Epithelial cell of prostate (primary cell): ENCODE data around the gene MYO3B.
"Not testable (repeated sequence)": the region's sequence is repeated elsewhere in the genome, so short reads cannot be mapped to it uniquely, and the experiment has no call there.

Source experiments
- DNase-seq: peaks from one replicate; pipeline ENCODE4 v3.0.0-alpha.2; 2011; ENCODE audit warnings: low read depth, low spot score
- H3K27ac ChIP-seq: fragments of 450-650 bp; 2 replicates; pipeline ENCODE4 v1.5.1; 2017; ENCODE audit warnings: mild to moderate bottlenecking

The MYO3B gene

DNA sequence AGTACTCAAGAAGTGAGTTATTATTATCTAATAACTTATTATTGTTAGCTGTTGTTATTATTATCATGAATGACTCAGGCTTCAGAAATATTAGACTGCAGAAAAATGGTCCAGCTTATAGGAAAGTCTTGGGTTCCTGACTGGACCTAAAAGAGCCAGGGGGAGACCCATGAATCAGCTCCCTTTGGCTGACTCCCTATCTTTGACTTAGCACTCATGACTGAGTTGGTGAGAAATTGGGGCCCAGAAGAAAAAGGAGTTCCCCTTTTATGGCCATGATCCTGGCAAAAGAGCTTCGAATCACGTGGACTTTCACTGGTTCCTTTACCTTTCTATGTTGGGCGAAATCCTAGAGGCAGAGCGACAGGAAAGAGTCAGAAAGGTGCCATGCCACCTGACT lies 145.8 kb downstream of the MYO3B start:
- DNase-seq, result no peak
- no peak overlapping the region for H3K27ac ChIP-seq

DNA sequence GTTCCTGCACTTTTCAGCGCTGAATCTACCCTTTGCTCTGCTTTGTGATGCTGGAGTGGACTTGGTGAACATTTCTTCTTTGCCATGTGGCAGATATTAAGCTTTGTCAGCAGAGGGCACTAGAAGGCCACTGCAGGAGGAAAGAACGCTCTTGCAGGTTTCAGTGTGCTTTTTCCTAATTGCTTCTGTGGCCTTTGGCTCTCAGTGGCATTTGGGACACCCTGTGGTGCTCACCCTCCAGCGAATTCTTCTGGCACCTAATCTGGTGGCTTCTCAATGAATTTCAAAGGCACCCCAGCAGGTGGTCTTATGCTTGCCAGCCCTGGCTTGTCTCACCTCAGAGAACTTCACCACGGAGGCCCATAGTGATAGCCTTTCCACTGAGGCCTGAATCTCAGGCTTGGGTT lies 146.7 kb downstream of the MYO3B start:
- DNase-seq, result no peak
- H3K27ac ChIP-seq, result no peak overlapping the region

DNA sequence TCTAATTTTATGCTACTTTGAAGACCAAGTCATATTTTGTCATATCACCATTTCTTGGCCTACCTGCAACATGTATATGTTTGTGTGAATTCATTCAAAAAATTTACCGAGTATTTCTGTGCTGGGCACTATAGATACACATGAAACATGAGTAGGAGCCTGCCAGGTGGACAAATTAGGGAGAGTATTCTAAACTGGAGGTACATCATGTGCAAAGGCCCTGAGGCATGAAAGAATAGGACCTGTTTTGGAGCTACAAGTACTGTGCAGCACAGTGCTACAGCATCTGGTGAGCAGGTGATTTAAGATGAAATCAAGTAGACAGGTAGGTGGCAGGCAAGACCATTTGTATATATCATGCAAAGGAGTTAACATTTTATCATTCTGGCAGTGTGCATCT lies 152.9 kb downstream of the MYO3B start:
- no peak overlapping the region for H3K27ac ChIP-seq
- DNase-seq, result no peak

DNA sequence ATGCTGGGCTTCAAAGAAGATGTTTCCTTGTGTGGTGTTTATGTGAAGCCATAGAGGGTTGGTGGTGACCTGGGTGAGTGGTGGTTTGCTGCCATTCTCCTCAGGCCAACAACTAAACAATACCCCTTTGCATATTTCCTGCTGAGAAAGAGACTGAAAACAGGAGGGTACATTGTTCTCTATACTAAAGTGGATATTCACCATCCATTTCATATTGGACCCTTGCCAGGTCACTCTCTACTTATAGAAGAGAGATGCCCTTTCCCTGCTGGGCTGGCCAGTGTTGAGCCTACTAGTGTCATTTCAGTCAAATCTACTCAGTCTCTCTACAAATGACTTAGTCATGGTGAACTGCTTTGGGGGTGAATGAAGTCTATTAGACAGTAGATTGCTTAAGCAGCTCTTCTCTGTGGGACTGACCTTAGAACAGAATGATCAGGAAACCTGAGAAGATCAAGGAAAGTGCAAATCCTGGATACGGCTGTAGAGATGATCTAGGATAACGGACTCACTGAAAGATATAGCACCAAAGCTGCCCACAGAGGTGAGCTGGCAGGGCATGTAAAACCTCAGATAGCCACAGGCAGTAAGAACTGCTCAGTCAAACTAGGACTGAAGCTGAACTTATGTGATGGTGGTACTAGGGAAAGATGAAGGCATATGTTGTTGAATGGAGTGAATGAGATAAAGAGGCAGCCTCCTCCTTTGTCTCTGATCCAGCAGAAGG lies 154.9 kb downstream of the MYO3B start:
- no peak overlapping the region for H3K27ac ChIP-seq
- DNase-seq, result no peak

DNA sequence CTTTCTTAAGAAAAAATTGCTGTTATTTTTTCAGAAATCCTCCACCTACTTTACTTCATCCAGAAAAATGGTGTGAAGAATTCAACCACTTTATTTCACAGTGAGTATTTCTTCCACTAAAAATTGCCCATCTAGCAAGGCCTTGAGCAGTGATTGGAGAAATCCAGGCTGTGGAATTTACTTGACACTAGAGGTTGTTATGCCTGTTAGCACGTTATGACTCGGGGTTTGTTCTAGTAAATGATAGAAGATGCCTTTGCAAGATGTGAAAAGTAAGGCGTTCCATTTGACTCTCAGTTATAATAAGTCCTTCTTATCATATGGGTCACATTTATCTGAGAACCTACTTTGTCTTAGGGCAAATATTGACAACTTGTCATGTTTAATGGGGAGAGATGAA lies 157.4 kb downstream of the MYO3B start:
- no peak for DNase-seq
- no peak overlapping the region for H3K27ac ChIP-seq

DNA sequence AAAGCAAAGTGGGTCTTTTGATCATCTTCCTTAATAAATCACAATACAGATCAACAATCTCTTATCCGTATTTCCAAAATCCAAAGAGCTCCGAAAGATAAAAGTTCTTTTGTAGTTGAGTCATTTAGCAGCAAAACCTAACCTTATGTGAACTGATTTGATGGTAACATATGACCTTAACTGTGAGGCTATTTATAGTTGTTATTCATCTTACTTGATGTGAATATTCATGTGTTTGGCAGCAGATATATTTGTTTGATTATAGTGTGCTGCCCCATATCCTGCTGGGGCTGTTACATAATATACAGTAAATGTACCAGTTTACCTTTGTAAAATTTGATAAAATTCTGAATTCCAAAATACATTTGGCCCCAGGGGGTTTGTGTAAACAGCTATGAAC lies 158.5 kb downstream of the MYO3B start:
- H3K27ac ChIP-seq, result no peak overlapping the region
- no peak for DNase-seq

DNA sequence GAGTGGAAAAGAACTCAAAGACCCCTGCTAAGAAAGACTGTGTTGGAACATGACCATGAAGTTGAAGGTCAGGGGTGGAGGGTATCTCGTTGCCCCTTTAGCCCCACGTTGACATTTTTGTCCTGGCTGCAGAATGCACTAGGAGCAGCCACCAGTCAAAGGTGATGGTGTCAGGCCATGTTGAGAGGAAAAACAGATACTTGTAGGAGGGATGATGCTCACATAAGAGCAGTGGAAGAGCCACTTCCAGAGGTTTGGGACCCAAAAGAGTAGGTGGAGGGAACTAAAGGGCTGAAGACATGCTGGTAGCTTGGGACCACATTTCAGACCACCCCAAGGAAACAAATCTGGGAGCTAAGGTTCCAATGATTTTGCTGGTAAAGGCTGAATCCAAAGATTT lies 159.0 kb downstream of the MYO3B start:
- no peak overlapping the region for H3K27ac ChIP-seq
- no peak for DNase-seq

DNA sequence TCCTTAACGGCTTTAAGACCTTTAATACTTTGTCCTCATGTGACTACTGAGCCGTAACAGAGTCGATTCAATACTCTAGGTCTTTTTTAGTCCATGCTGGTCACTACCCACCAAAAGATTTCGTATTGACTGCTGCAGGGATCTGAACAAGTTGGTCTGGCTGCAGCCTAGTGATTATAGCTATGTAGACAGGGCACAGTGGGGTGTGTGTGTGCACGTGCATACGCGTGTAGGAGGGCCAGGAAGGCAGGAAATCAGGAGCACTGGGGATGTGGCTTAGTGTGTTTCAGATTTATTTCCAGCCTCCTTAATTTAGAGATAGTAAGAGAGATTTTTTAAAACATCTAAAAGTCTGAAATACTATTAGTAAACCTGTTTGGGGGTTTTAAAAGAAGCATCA lies 161.4 kb downstream of the MYO3B start:
- no peak overlapping the region for H3K27ac ChIP-seq
- no peak for DNase-seq

DNA sequence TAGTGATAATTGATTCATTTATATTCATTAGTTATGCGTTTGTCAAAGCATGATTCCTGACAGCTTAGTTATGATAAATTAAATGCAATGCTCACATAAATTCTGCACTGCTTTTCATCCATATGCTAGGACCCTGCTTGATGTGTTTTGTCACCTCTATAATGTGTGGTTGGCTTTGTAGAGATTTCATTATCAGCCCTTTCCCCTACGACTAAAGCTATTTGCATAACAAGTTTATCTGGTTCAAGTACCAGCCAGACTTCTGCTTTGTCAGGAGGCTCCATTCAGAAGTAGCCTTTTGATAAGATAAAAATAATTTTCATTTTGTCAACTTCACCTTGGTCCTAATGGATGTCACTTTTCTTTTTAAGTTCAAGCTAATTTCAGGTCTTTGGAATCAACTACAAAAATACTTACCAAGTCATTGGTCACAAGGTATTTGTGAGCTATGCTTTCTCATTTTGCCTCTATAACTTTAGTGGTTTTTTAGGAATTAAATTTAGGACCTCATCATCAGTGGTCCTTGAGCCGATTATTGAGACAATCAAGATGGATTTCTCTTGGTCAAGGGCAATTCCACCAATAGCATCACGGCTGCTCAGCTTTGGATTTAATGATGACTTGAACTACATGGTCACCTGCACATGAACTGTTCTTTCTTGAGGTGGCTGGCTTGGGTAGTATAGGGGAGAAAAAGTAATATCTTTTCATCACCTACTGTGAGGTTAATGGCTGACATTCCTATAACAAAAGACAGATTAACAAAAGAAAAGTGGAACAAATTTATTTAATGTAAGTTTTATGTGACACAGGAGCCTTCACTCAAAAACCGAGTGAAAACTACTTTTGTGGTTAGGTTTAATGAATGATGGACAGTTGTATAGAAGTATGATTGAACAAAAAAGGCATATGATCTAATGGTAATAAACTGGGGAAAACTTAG lies 162.1 kb downstream of the MYO3B start:
- H3K27ac ChIP-seq, result no peak overlapping the region
- DNase-seq, result no peak

DNA sequence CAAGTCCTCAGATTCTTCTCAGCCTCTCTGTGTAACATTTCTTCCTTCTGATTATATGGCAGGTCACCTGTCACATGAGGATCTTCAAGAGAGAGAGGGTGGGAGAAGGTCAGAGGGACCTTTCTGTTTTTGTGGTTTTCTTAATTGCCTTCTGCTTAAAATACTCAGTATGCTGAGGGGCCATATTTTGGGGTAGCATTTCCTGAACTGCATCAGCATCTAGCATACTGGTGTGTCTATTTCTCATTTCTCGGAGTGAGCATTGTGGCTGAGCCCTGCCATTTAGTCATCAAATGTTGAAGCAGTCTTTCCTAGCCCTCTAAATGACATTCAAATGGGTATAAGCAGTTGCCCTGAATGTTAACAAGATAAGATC lies 162.7 kb downstream of the MYO3B start:
- H3K27ac ChIP-seq, result no peak overlapping the region
- DNase-seq, result no peak

DNA sequence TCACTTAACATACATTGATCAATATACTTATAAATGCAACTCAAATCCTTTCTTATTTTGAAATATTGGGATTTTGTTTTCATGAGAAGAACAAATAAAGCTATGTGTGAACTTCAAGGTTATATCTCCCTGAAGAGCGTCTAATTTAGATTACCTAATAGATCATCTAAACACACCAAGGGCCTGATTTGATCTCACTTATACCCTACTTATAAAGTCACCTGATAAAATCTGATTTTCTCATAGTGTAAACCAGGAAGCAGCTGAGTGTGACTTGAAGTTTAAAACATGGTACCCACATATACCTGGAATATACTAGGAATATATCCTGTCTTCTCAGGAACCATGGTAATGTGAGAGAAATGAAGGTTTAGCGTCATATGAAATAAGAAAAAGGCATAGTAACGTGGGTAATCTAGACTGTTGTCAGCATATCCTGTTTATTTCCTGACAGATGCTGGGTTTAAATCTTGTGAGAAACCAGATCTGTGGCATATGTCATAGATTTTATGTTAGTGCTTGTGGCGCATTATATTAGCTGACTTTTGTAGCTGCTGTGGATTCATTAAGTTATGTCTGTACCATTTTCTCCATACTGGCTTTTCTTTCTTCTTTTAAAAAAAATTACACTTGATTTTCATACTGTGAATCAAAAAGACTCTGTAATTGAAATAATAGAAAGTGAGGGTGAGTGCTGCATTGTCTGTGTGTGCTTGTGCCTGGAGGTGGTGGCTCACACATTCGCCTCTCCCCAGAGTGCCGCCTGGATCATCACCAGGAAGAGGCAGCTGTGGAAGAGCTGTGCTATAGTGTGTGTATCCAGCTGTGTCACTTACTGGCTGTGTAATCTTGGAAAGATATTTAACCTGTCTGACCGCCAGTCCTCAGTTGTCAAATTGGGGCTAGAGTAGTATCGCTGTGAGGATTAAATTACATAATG lies 164.0 kb downstream of the MYO3B start:
- no peak for DNase-seq
- H3K27ac ChIP-seq, result no peak overlapping the region

DNA sequence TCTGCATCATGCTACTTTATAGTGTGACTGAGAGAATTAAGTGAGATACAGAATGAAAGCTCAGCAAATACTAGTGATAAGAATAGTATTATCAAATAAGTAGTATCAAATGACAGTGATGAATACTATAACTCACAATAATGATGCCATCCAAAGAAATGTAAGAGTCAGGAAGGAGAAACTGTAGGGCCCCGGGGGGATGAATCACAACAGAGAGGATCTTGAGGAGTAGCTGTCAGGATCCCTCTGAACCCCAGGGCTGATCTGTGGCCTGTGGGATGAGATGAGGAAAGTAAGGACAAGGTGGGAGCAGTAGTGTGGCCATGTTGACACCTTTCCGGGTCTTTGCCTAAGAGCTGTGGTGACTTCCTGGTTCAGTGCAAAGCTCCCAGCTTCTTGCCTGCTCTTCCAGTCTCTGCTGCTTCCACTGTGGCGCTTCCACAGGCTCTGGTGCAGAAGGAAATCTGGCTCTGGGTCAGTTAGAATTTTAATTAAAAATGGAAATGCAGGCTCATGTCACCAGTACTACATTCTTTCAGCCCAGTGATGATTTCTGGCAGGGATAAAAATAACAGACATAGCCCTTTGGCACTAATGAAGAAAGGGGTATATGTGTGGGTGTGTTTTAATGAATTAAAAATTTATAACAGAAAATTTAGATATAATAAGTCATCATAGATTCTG lies 166.9 kb downstream of the MYO3B start:
- no peak for DNase-seq
- H3K27ac ChIP-seq, result no peak overlapping the region

DNA sequence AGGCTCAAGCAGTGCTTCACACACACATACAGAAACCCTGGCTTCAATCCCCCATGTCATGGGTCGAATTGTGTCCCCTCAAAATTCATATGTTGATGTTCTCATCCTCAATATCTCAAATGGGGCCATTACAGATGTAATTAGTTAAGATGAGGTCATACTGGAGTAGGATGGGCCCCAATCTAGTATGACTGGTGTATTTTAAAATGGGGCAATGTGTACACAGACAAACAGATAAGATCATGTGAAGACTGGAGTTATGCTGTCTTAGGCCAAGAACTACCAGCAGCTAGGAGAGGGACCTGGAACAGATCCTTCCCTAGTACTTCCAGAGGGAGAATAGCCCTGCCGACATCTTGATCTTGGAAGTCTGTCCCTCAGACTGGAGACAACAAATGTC lies 167.7 kb downstream of the MYO3B start:
- no peak for DNase-seq
- H3K27ac ChIP-seq, result no peak overlapping the region

DNA sequence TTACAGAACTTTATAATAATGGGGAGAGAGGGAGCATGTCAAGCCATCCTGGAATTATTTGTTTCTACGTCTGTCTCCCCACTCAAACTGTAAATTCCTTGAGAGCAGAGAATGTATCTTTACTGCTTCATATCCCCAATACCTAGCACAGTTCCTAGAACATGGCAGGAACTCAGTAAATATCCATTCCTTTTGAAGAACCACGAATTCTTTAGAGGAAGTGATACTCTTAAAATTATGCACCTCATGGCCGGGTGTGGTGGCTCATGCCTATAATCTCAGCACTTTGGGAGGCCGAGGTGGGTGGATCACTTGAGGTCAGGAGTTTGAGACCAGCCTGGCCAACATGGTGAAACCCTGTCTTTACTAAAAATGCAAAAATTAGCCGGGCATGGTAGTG lies 171.3 kb downstream of the MYO3B start:
- DNase-seq, result not testable (repeated sequence)

DNA sequence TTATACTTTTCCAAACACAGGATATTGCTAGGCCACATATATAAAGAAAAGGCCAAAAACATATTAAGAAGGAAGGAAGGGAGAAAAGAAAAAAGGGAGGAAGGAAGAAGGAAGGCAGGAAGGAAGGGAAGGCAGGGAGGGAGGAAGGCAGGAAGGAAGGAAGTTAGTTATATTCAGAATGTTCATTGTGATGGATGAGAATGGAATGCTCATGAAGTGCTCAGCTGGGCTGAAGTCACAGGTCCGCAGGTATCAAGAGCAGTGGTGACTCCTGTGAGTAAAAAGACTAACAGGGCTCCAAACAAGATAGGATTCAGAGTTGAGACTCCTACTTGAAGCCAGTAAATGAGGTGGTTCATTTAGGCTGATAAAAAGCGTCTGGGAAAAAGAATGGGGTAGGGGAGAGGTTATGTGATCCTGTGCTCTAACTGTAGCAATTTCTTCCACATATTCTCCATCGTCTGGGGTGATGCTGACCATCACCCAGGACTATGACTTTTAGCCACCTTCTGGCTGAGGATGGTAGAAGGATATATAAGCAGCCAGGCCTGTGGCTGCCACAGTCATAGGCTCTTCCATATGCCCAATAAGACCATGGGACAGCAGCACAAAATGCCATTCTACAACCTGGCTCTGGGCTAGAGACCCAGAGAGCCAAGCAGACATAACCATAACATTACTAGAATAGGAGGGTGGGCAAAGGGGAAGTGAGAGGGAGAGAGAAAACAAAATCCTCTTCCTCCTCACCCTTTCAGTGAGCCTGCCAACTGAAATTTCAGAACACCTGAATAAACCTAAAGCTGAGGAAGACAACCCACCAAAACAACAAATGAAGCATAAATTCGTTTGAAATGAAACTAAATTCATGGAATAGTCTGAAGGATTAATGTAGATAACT lies 173.2 kb downstream of the MYO3B start:
- H3K27ac ChIP-seq, result no peak overlapping the region
- no peak for DNase-seq

More for the DNA sequence above, 171.3 kb downstream of the MYO3B start:
- not testable (repeated sequence) for H3K27ac ChIP-seq

DNA sequence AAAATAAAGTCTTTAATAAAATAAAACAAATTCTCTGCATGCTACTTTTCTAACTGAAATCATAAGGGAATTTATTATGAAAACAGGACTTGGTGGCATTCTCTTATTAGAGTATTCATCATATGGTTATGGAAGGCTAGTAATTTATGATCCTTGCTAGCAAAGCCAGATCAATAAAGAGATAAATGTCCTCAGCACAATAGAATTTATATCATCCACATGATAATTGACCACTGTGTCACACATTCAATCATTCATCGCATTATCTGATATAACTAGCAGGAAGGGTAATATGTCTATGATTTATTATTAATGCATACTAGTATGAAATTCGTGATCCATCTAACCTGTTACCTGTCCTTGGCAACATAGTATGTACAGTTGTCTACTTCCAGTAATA lies 175.8 kb downstream of the MYO3B start:
- no peak for DNase-seq
- no peak overlapping the region for H3K27ac ChIP-seq

DNA sequence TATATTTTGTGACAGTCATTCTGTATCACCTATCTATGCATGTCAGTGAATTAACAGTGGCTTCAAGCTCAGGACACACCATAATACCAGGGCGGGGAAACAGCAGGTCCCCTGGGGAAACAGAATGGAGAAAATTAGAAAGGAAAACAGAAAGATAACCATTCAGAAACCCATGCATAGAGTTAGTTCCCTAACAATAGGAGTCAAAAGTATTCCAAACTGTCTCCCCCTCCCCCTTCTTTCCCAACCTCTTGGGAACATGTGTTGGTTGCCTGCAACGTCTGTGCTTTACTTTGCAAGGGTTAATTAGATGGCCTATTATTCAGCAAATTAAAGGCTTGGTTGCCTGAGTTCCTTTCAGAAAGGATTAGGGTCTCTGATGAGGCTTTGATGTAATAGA lies 176.4 kb downstream of the MYO3B start:
- no peak for DNase-seq
- H3K27ac ChIP-seq, result no peak overlapping the region

DNA sequence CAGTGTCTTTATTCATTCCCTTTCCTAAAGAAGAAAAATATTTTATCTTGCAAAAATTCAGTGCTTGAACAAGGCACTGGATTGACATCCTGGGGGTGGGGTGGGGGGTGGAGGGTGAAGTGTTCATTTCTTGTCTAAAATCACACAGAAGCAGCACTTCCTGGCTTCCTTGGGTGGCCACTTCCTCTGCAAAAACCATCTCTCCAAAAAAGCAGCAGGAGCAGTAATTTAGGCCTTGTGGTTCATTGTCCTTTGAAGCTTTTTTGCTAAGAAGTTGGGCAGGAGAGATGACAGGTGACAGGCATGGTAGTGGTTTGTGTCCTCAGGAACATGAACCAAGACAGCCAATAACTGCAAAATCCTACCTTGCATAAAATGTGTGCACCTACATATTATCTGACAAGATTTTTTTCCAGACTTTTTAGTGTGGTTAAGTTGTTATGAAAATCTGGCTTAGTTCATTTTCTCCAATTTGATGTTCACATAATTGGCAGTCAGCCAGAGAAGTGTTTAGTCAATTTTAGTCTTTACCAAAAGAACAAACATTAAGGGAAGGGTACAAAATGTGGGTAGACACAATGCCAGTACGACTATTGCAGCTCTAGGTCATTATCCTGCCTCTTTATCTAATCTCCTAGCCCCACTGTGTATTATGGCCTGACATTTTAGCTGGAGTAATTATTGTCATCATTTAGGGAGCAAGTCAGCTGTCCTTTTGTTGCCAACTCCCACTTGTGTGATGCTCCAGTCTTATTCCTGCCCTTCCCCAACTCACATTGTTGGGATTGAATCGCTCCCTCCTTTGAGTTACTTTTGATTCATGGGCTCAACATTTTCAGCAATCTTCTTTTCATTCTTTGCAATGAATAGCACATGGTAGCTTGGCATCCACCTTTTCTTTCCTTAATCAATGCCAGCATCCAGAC lies 177.2 kb downstream of the MYO3B start:
- no peak for DNase-seq

More for the DNA sequence above, 177.2 kb downstream of the MYO3B start:
- no peak overlapping the region for H3K27ac ChIP-seq
